ENCODE measurements around the gene SKIC8.
"Not testable (repeated sequence)": the region's sequence is repeated elsewhere in the genome, so short reads cannot be mapped to it uniquely, and the experiment has no call there.

The SKIC8 gene

GRCh38 chr15:78251136-78251535 lies 48.3 kb downstream of the SKIC8 start:
- DNase-seq (ENCODE audit: low read depth), result no peak

GRCh38 chr15:78249131-78249530 lies 50.3 kb downstream of the SKIC8 start:
- DNase-seq (ENCODE audit: low read depth), result no peak

- no peak for DNase-seq (ENCODE audit: low read depth)
Observed at GRCh38 chr15:78247911-78248310, 51.5 kb downstream of the SKIC8 start.

- DNase-seq (ENCODE audit: low read depth), result not testable (repeated sequence)
Observed at GRCh38 chr15:78245976-78246620, 53.3 kb downstream of the SKIC8 start.

GRCh38 chr15:78245392-78245791 lies 54.0 kb downstream of the SKIC8 start:
- DNase-seq (ENCODE audit: low read depth), result not testable (repeated sequence)

- no peak for DNase-seq (ENCODE audit: low read depth)
Observed at GRCh38 chr15:78244893-78245292, 54.5 kb downstream of the SKIC8 start.

- DNase-seq (ENCODE audit: low read depth), result no peak
Observed at GRCh38 chr15:78244101-78244500, 55.3 kb downstream of the SKIC8 start.

GRCh38 chr15:78243491-78243941 lies 55.9 kb downstream of the SKIC8 start:
- no peak for DNase-seq (ENCODE audit: low read depth)

GRCh38 chr15:78243058-78243457 lies 56.4 kb downstream of the SKIC8 start:
- DNase-seq (ENCODE audit: low read depth), result no peak

- DNase-seq (ENCODE audit: low read depth), result no peak
Observed at GRCh38 chr15:78242128-78242527, 57.3 kb downstream of the SKIC8 start.

GRCh38 chr15:78241017-78241416 lies 58.4 kb downstream of the SKIC8 start:
- peak; percentile 38 for DNase-seq (ENCODE audit: low read depth)

- no peak for DNase-seq (ENCODE audit: low read depth)
Observed at GRCh38 chr15:78239811-78240210, 59.6 kb downstream of the SKIC8 start.

GRCh38 chr15:78237146-78237545 lies 62.3 kb downstream of the SKIC8 start:
- no peak for DNase-seq (ENCODE audit: low read depth)

GRCh38 chr15:78236491-78236890 lies 62.9 kb downstream of the SKIC8 start:
- DNase-seq (ENCODE audit: low read depth), result no peak

- no peak for DNase-seq (ENCODE audit: low read depth)
Observed at GRCh38 chr15:78234515-78235040, 64.8 kb downstream of the SKIC8 start, which contains the start of gene ACSBG1. ACSBG1 (minus strand) TSS chr15:78234565; CDS start chr15:78234501, 64 bp downstream.

- no peak for DNase-seq (ENCODE audit: low read depth)
Observed at GRCh38 chr15:78233496-78233895, 65.9 kb downstream of the SKIC8 start.

Data from stromal cell of bone marrow (primary cell).